Mesothelial cell of epicardium (in vitro differentiated cells): ENCODE measurements around the gene AHNAK. TPM values are rescaled to one million over a fixed set of nuclear protein-coding genes. Genes with fewer than 3 reads are reported as not detected.

Experiments used
- DNase-seq, 2 experiments: peaks; one replicate each; pipeline ENCODE4 v3.0.0; 2021; ENCODE audit warnings: low spot score in 2 of 2; ENCODE audit not compliant: unreplicated experiment in 2 of 2
- H3K27ac Mint-ChIP-seq: 2 replicates; pipeline ENCODE4 v1.8.0; 2021; ENCODE audit warnings: mixed read lengths
- H3K27me3 Mint-ChIP-seq: 2 replicates; pipeline ENCODE4 v1.8.0; 2021; ENCODE audit warnings: low read depth, mixed read lengths
- H3K36me3 Mint-ChIP-seq: 2 replicates; pipeline ENCODE4 v1.8.0; 2021; ENCODE audit warnings: mixed read lengths
- H3K4me1 Mint-ChIP-seq: 2 replicates; pipeline ENCODE4 v1.8.0; 2021; ENCODE audit warnings: mixed read lengths
- H3K4me3 Mint-ChIP-seq: 2 replicates; pipeline ENCODE4 v1.8.0; 2021; ENCODE audit warnings: mild to moderate bottlenecking, moderate library complexity, mixed read lengths
- H3K9me3 Mint-ChIP-seq: 2 replicates; pipeline ENCODE4 v1.8.0; 2021; ENCODE audit warnings: mixed read lengths
- total RNA-seq: library from RNA; stranded (reverse); gene quantifications from 3 replicates; pipeline ENCODE4 v1.2.1, GENCODE V29; 2021
- TF ChIP-seq, protein P1 (sequence below): fragments of 200-600 bp; sonication (generic); IDR thresholded peaks from one replicate; pipeline ENCODE4 v1.5.0; 2021; ENCODE audit warnings: antibody characterized with exemption; ENCODE audit not compliant: unreplicated experiment

Gene AHNAK
- total RNA-seq, 1 donor from 2014 or later, result 481 TPM

DNA sequence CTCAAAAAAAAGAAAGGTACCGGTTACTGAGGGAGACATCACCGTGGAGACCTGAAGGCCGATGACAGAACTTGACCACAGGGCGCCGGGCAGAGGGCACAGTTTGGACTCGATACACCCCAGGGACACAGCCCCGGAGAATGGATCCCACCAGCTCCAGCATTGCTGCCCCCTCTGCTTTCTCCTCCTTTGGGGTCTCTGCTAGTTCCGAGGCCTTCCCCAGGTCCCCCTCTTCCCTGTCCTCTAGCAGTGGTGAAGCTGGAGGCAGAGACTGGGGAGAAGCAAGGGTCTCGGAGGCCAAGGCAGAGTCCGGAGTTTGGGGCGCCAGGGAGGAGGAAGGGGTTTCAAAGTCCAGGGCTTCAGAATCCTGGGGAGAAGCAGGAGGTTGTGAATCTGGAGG is 31.9 kb upstream of the AHNAK start:
- TF ChIP-seq, protein P1, sequence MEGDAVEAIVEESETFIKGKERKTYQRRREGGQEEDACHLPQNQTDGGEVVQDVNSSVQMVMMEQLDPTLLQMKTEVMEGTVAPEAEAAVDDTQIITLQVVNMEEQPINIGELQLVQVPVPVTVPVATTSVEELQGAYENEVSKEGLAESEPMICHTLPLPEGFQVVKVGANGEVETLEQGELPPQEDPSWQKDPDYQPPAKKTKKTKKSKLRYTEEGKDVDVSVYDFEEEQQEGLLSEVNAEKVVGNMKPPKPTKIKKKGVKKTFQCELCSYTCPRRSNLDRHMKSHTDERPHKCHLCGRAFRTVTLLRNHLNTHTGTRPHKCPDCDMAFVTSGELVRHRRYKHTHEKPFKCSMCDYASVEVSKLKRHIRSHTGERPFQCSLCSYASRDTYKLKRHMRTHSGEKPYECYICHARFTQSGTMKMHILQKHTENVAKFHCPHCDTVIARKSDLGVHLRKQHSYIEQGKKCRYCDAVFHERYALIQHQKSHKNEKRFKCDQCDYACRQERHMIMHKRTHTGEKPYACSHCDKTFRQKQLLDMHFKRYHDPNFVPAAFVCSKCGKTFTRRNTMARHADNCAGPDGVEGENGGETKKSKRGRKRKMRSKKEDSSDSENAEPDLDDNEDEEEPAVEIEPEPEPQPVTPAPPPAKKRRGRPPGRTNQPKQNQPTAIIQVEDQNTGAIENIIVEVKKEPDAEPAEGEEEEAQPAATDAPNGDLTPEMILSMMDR, result no peak
- no peak overlapping the region for H3K4me3 Mint-ChIP-seq
- H3K27ac Mint-ChIP-seq, result no peak overlapping the region
- H3K9me3 Mint-ChIP-seq, result no peaks in the 10 kb centered on the region
- DNase-seq, result no peak
- H3K27me3 Mint-ChIP-seq, result no peaks in the 10 kb centered on the region
- H3K36me3 Mint-ChIP-seq, result peaks cover 22% of the 10 kb centered on the region
- H3K4me1 Mint-ChIP-seq, result peaks cover 28% of the 10 kb centered on the region

DNA sequence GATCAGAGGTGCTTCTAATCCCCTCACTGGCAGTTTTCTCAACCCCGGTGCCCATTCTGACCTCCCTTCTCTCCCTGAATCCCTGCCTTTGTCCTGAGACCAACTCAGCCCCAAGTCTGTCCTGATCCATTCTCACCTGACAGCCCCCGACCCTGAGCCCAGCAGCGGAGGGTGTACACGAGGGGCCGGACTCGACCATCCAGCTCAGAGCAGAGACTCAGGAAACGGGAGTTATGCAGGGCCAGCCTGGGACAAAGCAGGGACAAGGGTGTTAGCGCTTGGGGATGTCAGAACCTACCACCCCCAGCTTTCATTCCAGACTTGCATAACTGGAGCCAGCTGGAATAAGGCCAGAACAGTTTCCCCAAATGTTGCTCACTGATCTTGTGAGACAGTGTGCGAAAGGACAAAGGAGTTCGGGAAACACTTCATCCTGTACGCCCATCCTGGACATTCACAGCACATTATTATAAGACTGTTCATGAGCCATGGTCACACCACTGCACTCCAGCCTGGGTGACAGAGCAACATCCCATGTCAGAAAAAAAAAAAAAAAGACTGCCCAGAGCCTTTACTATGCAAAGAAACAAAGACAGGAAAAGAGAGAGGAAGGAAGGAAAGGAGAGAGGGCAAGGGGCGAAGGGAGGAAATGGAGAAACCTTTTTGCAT is 30.6 kb upstream of the AHNAK start:
- H3K4me1 Mint-ChIP-seq, result peaks cover 38% of the 10 kb centered on the region
- TF ChIP-seq, protein P1, result no peak
- peaks cover 17% of the 10 kb centered on the region for H3K36me3 Mint-ChIP-seq
- H3K9me3 Mint-ChIP-seq, result no peaks in the 10 kb centered on the region
- no peaks in the 10 kb centered on the region for H3K27me3 Mint-ChIP-seq
- H3K4me3 Mint-ChIP-seq, result no peak overlapping the region
- H3K27ac Mint-ChIP-seq, result peak overlapping the region; percentile 55
- no peak for DNase-seq

DNA sequence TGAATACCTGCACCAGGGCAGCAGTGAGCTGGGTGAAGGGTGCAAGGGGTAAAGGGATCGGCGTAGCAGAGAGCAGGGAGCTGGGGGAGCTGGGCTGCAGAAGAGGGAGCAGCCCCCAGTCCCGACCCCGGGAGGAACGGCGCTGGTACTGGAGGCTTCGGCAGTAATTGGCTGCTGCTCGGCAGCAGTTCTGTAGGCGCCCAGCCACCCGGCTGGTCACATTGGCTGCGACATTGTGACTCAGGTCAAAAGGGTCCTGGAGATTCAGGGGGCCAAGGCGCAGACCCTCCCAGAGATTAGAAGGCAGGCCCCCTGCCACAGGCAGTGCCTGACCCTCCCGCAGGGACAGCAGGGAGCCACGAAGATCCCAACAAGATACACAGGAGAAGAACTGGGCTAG is 29.2 kb upstream of the AHNAK start:
- H3K27me3 Mint-ChIP-seq, result no peaks in the 10 kb centered on the region
- peak overlapping the region; percentile 99 for H3K27ac Mint-ChIP-seq
- TF ChIP-seq, protein P1, result no peak
- H3K4me3 Mint-ChIP-seq, result peak overlapping the region; percentile 97
- H3K9me3 Mint-ChIP-seq, result no peaks in the 10 kb centered on the region
- DNase-seq, result no peak
- peaks cover 52% of the 10 kb centered on the region for H3K4me1 Mint-ChIP-seq
- peaks cover 22% of the 10 kb centered on the region for H3K36me3 Mint-ChIP-seq

DNA sequence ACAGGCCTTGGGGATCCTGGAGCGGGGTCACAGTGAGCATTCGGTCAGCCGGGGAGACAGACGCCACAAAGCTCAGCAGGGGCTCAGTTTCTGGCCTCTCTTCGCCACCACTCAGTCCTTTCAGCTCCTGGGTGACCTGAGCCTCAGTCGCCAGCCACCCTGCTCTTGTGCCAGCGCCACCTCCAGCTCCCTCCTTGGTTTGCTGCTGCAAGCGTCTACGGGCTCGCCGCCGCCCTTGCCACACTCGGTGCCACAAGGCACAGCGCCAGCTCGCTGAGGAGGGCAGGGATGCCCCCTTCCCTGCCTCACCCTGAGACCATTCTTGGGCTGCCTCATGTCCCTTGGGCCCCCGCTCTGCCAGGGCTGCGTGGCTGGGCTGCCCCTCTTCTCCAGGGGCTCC is 28.6 kb upstream of the AHNAK start:
- no peak for DNase-seq
- peak overlapping the region; percentile 97 for H3K4me3 Mint-ChIP-seq
- H3K27me3 Mint-ChIP-seq, result no peaks in the 10 kb centered on the region
- H3K36me3 Mint-ChIP-seq, result peaks cover 24% of the 10 kb centered on the region
- H3K27ac Mint-ChIP-seq, result peak overlapping the region; percentile 99
- no peaks in the 10 kb centered on the region for H3K9me3 Mint-ChIP-seq
- peaks cover 54% of the 10 kb centered on the region for H3K4me1 Mint-ChIP-seq
- TF ChIP-seq, protein P1, result no peak

DNA sequence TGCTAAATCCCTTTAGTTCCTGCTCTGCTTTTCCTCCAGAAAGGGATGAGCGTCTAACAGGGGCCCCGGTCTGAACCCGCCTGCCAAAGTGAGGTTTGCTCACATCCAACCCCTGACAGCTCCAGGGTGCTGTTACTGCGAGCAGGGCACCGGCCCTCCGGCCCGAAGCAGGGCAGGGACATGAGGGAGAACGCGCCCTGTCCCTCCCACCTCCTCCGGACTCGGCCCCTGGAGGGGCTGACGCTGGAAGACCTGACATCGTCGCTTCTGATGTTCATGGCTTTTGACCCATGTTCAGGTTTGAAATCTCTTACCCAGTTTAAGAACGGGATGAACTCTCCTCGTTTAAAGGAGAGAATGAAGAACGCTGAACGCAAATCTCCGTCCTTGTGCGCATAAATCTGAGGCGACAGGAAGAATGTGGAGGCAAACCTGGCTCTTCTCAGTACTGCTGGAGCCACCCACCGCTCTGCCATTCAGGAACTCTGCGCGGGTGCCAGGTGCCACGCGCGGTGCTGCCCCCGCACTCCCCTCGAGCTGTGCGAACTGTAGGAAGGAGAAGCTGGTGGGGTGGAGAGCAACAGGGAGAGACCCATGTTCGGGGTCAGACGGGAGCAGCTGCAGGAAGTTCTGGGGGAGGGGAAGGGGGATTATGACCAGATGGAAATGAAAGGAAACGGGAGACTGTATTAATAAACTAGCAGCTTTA is 27.9 kb upstream of the AHNAK start:
- peak overlapping the region; percentile 99 for H3K27ac Mint-ChIP-seq
- peaks cover 28% of the 10 kb centered on the region for H3K36me3 Mint-ChIP-seq
- TF ChIP-seq, protein P1, result no peak
- no peaks in the 10 kb centered on the region for H3K27me3 Mint-ChIP-seq
- peaks cover 55% of the 10 kb centered on the region for H3K4me1 Mint-ChIP-seq
- peak; percentile 37 to 52 for DNase-seq
- peak overlapping the region; percentile 97 for H3K4me3 Mint-ChIP-seq
- no peaks in the 10 kb centered on the region for H3K9me3 Mint-ChIP-seq
